Activated T-helper 17 cell treated with anti-CD3 and anti-CD28 coated beads, Interleukin-2, amount 50 U/mL, for 72 hours (primary cell): Measurements from ENCODE around the gene TMEM59. TPM values are rescaled to one million over a fixed set of nuclear protein-coding genes. Genes with fewer than 3 reads are reported as not detected.
"Not testable (repeated sequence)": the region's sequence is repeated elsewhere in the genome, so short reads cannot be mapped to it uniquely, and the experiment has no call there.

Experiments
- ATAC-seq: fragments of 150-1000 bp; cut with Tn5 transposase; replicated peaks from 2 replicates; pipeline ENCODE4 v1.10.0; 2021; ENCODE audit warnings: mild to moderate bottlenecking, moderate library complexity
- H3K27ac Mint-ChIP-seq: one replicate; pipeline ENCODE4 v1.8.0; 2022; ENCODE audit warnings: mixed read lengths
- H3K27me3 Mint-ChIP-seq: one replicate; pipeline ENCODE4 v1.8.0; 2022; ENCODE audit warnings: mixed read lengths
- H3K36me3 Mint-ChIP-seq: one replicate; pipeline ENCODE4 v1.8.0; 2022; ENCODE audit warnings: low read depth, mild to moderate bottlenecking, mixed read lengths
- H3K4me1 Mint-ChIP-seq: one replicate; pipeline ENCODE4 v1.8.0; 2022; ENCODE audit warnings: mixed read lengths
- H3K4me3 Mint-ChIP-seq: one replicate; pipeline ENCODE4 v1.8.0; 2022; ENCODE audit warnings: mild to moderate bottlenecking, mixed read lengths
- H3K9me3 Mint-ChIP-seq: one replicate; pipeline ENCODE4 v1.8.0; 2022; ENCODE audit warnings: mixed read lengths
- total RNA-seq, 2 donors: library from RNA; stranded (reverse); gene quantifications; one replicate each; pipeline ENCODE4 v1.2.3, GENCODE V29; 2022

TMEM59 gene, protein sequence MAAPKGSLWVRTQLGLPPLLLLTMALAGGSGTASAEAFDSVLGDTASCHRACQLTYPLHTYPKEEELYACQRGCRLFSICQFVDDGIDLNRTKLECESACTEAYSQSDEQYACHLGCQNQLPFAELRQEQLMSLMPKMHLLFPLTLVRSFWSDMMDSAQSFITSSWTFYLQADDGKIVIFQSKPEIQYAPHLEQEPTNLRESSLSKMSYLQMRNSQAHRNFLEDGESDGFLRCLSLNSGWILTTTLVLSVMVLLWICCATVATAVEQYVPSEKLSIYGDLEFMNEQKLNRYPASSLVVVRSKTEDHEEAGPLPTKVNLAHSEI
- 100 to 1,000 TPM; 173 to 188 TPM for total RNA-seq

- H3K4me1 Mint-ChIP-seq = peaks cover 24% of the 10 kb centered on the region
- no peak within 1 kb of the TSS for H3K4me3 Mint-ChIP-seq
- H3K27ac Mint-ChIP-seq = no peak within 1 kb of the TSS
- peak; percentile 95 for ATAC-seq
- H3K9me3 Mint-ChIP-seq = no peaks in the 10 kb centered on the region
- H3K27me3 Mint-ChIP-seq = no peaks in the 10 kb centered on the region
- peaks cover 27% of the 10 kb centered on the region for H3K36me3 Mint-ChIP-seq
Observed at GRCh38 chr1:54052934-54053744, at the start of gene TMEM59, which contains the start of gene TCEANC2. Gene TMEM59 (minus strand): TSS chr1:54053204. CDS start chr1:54053188, 16 bp downstream. Gene TCEANC2 (plus strand): TSS chr1:54053608. CDS start chr1:54054423, 815 bp downstream.

DNA sequence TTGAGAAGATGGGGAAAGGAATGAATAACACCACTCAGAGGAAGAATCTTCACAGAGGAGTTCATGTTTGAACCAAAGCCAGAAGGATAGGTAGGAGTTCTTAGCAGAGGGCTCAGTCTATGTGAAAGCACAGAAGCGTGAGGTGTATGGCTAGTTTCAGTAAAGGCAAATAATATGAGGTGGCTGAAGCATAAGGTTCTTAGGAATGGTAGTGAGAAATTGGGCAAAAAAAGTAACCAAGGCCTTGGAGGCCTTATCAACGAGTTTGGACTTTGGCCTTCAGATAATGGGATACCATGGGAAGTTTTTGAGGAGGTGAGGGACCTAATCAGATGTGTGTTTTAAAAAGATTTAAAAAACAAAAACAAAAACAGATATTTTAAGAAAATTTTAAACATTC is 47.5 kb upstream of the TMEM59 start:
- Mint-ChIP-seq H3K9me3 (no peaks in the 10 kb centered on the region), H3K27me3 (no peaks in the 10 kb centered on the region), H3K4me1 (no peaks in the 10 kb centered on the region), H3K27ac (no peak overlapping the region), H3K36me3 (peaks cover 52% of the 10 kb centered on the region), H3K4me3 (no peak overlapping the region)
- ATAC-seq = no peak

DNA sequence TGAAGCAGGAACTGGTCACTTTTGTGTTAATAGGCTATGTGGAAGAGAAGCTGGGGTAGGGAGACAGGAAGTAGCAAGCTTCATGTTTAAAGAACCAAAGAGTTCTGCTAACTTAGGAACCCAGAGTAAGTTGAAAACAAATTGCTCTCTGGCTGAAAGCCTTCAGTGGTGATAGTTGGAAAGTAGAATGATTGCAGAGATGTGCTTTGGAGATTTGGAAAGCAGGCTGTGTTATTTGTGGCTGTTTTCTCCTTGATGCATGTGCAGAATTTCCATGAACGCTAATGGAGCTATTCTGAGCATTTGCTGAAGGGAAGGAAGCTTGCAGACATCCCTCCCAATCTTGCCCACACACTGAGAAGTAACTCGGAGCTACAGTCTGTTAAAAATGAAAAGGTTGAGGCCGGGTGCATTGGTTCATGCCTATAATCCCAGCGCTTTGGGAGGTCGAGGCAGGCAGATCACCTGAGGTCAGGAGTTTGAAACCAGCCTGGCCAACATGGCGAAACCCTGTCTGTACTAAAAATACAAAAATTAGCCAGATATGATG is 46.1 kb upstream of the TMEM59 start:
- Mint-ChIP-seq H3K27ac (no peak overlapping the region), H3K4me3 (no peak overlapping the region), H3K9me3 (no peaks in the 10 kb centered on the region)

GRCh38 chr1:54096877-54097240 is 43.9 kb upstream of the TMEM59 start:
- no peaks in the 10 kb centered on the region for H3K9me3 Mint-ChIP-seq
- H3K27ac Mint-ChIP-seq = no peak overlapping the region

More for the DNA sequence above, 46.1 kb upstream of the TMEM59 start:
- Mint-ChIP-seq H3K36me3 (peaks cover 56% of the 10 kb centered on the region), H3K4me1 (peaks cover 2% of the 10 kb centered on the region), H3K27me3 (no peaks in the 10 kb centered on the region)
- ATAC-seq = no peak

DNA sequence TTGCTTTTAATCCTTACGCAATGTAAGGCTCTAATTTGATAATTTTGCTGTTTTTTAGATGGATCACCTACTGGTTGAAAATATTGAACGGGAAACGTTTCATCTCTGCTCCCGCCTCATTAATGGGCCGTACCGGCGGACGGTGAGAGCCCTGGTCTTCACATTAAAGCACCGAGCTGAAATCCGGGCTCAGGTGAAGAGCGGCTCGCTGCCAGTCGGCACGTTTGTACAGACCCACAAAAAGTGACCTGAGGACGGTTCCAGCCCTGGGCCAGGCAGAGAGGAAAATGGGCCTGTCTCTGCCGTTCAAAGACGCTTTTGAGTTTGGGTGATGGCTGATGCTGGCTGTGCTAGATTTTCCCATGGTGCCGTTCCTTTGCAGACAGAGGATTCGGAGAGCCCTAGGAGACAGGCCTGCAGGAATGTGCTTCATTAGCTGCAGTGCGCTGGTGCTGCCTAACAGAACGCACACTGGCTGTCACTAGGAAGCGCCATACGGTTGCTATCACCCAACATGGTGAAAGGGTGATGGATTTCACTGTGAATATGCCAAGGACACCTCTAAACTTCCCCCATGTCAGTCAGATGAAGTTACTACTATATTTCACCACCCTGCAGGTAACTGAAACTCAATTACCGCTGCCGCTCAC is 43.3 kb upstream of the TMEM59 start:
- no peak overlapping the region for H3K27ac Mint-ChIP-seq
- no peak overlapping the region for H3K4me3 Mint-ChIP-seq
- peaks cover 6% of the 10 kb centered on the region for H3K4me1 Mint-ChIP-seq
- no peak for ATAC-seq
- peaks cover 58% of the 10 kb centered on the region for H3K36me3 Mint-ChIP-seq
- H3K27me3 Mint-ChIP-seq = no peaks in the 10 kb centered on the region
- H3K9me3 Mint-ChIP-seq = no peaks in the 10 kb centered on the region

More at GRCh38 chr1:54096877-54097240, 43.9 kb upstream of the TMEM59 start:
- no peak overlapping the region for H3K4me3 Mint-ChIP-seq
- no peaks in the 10 kb centered on the region for H3K27me3 Mint-ChIP-seq
- ATAC-seq = no peak
- H3K36me3 Mint-ChIP-seq = peaks cover 59% of the 10 kb centered on the region
- peaks cover 6% of the 10 kb centered on the region for H3K4me1 Mint-ChIP-seq

DNA sequence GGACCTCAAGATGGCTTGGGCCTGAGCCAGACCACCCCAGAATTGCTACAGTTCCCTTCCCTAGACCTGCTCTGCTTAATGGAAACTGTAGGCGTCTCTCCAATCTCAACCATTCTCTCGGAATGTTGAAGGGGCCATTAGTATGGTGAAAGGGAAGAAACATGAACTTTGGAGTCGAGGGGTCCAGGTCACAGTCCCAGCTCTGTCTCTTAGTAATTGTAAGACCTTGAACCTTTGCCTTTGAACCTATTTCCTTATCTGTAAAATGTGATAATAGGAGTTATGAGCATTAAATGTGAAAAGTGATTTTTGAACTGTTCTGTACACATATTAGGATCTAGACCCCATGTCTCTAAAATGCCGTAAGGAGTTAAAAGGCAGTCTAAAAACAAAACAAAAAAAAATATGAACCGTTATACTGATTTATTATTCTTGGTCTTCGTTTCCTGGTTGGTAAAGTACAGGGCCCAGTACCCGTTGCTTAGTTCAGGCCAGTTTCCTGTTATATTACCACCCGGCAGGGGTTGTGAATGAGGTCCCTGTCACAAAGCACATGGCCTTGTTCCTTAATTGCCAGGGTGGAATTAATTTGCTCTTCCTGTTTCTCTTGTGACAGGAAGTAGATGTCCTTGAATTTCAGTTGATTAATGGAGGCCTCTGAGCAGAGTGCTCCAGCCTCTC is 42.7 kb upstream of the TMEM59 start:
- no peak overlapping the region for H3K27ac Mint-ChIP-seq
- peaks cover 53% of the 10 kb centered on the region for H3K36me3 Mint-ChIP-seq
- H3K4me3 Mint-ChIP-seq = no peak overlapping the region
- H3K27me3 Mint-ChIP-seq = no peaks in the 10 kb centered on the region
- no peak for ATAC-seq
- H3K4me1 Mint-ChIP-seq = peaks cover 6% of the 10 kb centered on the region
- H3K9me3 Mint-ChIP-seq = no peaks in the 10 kb centered on the region

DNA sequence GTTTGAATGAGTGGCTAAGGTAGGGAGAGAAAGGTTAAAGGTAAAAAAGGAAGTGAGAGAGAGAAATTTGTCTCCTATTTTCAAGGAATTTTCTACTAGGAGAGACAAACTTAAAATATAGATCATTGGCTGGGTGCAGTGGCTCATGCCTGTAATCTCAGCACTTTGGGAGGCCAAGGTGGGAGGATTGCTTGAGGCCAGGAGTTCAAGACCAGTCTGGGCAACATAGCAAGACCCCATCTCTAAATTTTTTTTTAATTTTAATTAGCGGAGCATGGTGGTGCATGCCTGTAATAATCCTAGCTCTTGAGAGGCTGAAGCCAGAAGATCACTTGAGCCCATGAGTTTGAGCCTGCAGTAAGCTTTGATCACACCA is 41.7 kb upstream of the TMEM59 start:
- H3K36me3 Mint-ChIP-seq = peaks cover 48% of the 10 kb centered on the region
- H3K27me3 Mint-ChIP-seq, H3K4me3 Mint-ChIP-seq, H3K9me3 Mint-ChIP-seq, H3K4me1 Mint-ChIP-seq, ATAC-seq, H3K27ac Mint-ChIP-seq: not testable (repeated sequence)

DNA sequence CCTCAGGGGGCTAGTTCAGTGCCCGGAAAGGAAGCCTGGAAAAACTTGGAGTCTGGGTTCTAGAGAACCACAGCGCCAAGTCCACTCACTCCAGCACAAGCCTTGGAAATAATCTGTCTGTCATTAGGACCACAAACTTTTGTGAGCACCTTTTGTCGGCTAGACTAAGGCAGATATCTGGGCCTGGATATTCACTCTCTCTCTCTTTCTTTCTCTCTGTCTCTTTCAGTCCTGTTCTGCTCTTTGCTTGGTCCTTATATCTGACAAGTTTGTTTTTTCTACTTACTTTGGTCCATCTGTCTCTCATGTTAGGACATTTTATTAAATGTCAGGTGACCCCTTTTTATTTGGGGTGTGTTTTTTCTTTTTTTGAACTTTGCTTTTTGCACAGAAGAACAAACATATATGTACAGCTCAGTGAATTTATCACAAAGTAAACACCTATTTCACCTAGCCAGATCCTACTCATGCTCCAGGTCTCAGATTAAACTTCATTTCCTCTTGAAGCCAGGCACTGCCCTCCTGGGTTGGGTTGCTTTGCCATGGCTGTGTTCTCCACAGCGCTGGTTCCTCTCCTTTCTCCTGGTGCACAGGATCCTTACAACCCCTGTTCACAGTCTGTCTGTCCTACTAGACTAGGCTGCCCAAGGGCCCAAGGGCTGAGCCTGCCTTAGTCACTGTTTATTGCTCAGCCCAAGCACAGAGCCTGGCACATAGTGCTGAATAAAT is 41.2 kb upstream of the TMEM59 start:
- Mint-ChIP-seq H3K4me1 (peaks cover 6% of the 10 kb centered on the region), H3K27me3 (no peaks in the 10 kb centered on the region), H3K36me3 (peaks cover 46% of the 10 kb centered on the region), H3K9me3 (no peaks in the 10 kb centered on the region), H3K4me3 (no peak overlapping the region), H3K27ac (no peak overlapping the region)
- ATAC-seq = no peak

DNA sequence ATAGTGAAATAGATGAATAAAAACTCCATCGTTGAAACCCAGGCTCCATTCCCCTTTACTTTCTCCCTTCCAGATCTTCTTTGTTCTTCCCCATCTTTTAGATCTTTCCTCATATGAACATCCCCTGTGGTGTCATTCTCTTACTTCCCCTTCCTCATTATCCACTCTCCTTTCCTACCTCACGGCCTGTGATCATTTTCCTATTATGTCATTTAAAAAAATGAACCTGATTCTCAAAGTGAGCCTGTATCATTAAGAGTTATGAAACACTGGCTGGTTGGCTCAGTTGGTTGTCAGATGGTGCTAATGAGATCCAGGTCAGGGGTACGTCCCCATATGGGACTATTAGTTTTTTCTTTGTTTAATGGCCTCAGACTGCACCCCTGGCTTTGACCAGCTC is 38.7 kb upstream of the TMEM59 start:
- no peak overlapping the region for H3K4me3 Mint-ChIP-seq
- H3K27me3 Mint-ChIP-seq = no peaks in the 10 kb centered on the region
- no peak overlapping the region for H3K27ac Mint-ChIP-seq
- peaks cover 35% of the 10 kb centered on the region for H3K36me3 Mint-ChIP-seq
- no peak for ATAC-seq
- H3K9me3 Mint-ChIP-seq = no peaks in the 10 kb centered on the region
- peaks cover 6% of the 10 kb centered on the region for H3K4me1 Mint-ChIP-seq

GRCh38 chr1:54088385-54088784 is 35.4 kb upstream of the TMEM59 start:
- H3K9me3 Mint-ChIP-seq = no peaks in the 10 kb centered on the region
- no peak overlapping the region for H3K27ac Mint-ChIP-seq
- peaks cover 34% of the 10 kb centered on the region for H3K36me3 Mint-ChIP-seq
- H3K4me3 Mint-ChIP-seq = no peak overlapping the region
- H3K4me1 Mint-ChIP-seq = no peaks in the 10 kb centered on the region
- ATAC-seq = no peak
- no peaks in the 10 kb centered on the region for H3K27me3 Mint-ChIP-seq

- peaks cover 37% of the 10 kb centered on the region for H3K36me3 Mint-ChIP-seq
- ATAC-seq = no peak
- H3K27ac Mint-ChIP-seq = no peak overlapping the region
- no peak overlapping the region for H3K4me3 Mint-ChIP-seq
- H3K27me3 Mint-ChIP-seq = no peaks in the 10 kb centered on the region
- H3K9me3 Mint-ChIP-seq = no peaks in the 10 kb centered on the region
- H3K4me1 Mint-ChIP-seq = peaks cover under 1% of the 10 kb centered on the region
Observed at GRCh38 chr1:54086754-54087153, 33.8 kb upstream of the TMEM59 start.

- no peak for ATAC-seq
- no peaks in the 10 kb centered on the region for H3K27me3 Mint-ChIP-seq
- peaks cover 37% of the 10 kb centered on the region for H3K36me3 Mint-ChIP-seq
- H3K4me3 Mint-ChIP-seq = no peak overlapping the region
- H3K27ac Mint-ChIP-seq = no peak overlapping the region
- no peaks in the 10 kb centered on the region for H3K9me3 Mint-ChIP-seq
- peaks cover 5% of the 10 kb centered on the region for H3K4me1 Mint-ChIP-seq
Observed at GRCh38 chr1:54084794-54085193, 31.8 kb upstream of the TMEM59 start.

- Mint-ChIP-seq H3K27me3 (no peaks in the 10 kb centered on the region), H3K4me1 (peaks cover 5% of the 10 kb centered on the region), H3K27ac (no peak overlapping the region), H3K9me3 (no peaks in the 10 kb centered on the region), H3K36me3 (peaks cover 28% of the 10 kb centered on the region), H3K4me3 (no peak overlapping the region)
- peak; percentile 93 for ATAC-seq
Observed at GRCh38 chr1:54081306-54082270, 28.6 kb upstream of the TMEM59 start.
